RWPE2 (cell line): ENCODE results near the gene EEA1.

Experiments
- ATAC-seq: fragments of 200-7000 bp; cut with Tn5 transposase; 3 replicates; pipeline ENCODE4 v1.9.1; 2021; ENCODE audit warnings: low read depth
- DNase-seq: peaks from one replicate; pipeline ENCODE4 v3.0.0-alpha.2; 2020; ENCODE audit warnings: low spot score
- H3K27ac ChIP-seq: fragments of 450-650 bp; 2 replicates; pipeline ENCODE4 v1.5.1; 2017; ENCODE audit warnings: mild to moderate bottlenecking; ENCODE audit not compliant: poor library complexity, severe bottlenecking
- H3K27me3 ChIP-seq: fragments of 250-450 bp; sonication (Bioruptor Pico); 2 replicates; pipeline ENCODE4 v1.5.1; 2021; ENCODE audit warnings: mild to moderate bottlenecking, moderate library complexity; ENCODE audit not compliant: insufficient read depth, poor library complexity, severe bottlenecking
- H3K36me3 ChIP-seq: fragments of 250-450 bp; sonication (Bioruptor Pico); 2 replicates; pipeline ENCODE4 v1.5.1; 2020; ENCODE audit warnings: low read depth, mild to moderate bottlenecking, moderate library complexity
- H3K4me1 ChIP-seq: fragments of 250-450 bp; sonication (Bioruptor Pico); 2 replicates; pipeline ENCODE4 v1.5.1; 2021; ENCODE audit warnings: mild to moderate bottlenecking, moderate library complexity; ENCODE audit not compliant: insufficient read depth, poor library complexity, severe bottlenecking
- H3K4me3 ChIP-seq: fragments of 250-450 bp; sonication (Bioruptor Pico); 2 replicates; pipeline ENCODE4 v1.5.1; 2021; ENCODE audit warnings: mild to moderate bottlenecking, moderate library complexity; ENCODE audit not compliant: severe bottlenecking
- H3K9me3 ChIP-seq: fragments of 250-450 bp; sonication (Bioruptor Pico); 2 replicates; pipeline ENCODE4 v1.5.1; 2021; ENCODE audit warnings: mild to moderate bottlenecking, moderate library complexity; ENCODE audit not compliant: severe bottlenecking
- CTCF ChIP-seq: fragments of 450-650 bp; IDR thresholded peaks from one replicate; pipeline ENCODE4 v1.5.1; 2017; ENCODE audit warnings: mild to moderate bottlenecking, moderate library complexity; ENCODE audit not compliant: poor library complexity, severe bottlenecking

Gene EEA1

GRCh38 chr12:92857818-92858217 lies 71.3 kb downstream of the EEA1 start:
- no peak for ATAC-seq
- no peak overlapping the region for H3K4me3 ChIP-seq
- H3K36me3 ChIP-seq, result peaks cover 51% of the 10 kb centered on the region
- no peak overlapping the region for H3K27ac ChIP-seq
- no peaks in the 10 kb centered on the region for H3K4me1 ChIP-seq
- H3K9me3 ChIP-seq, result no peaks in the 10 kb centered on the region
- no peaks in the 10 kb centered on the region for H3K27me3 ChIP-seq
- no peak for TF ChIP-seq CTCF
- DNase-seq, result no peak

GRCh38 chr12:92854344-92854743 lies 74.8 kb downstream of the EEA1 start:
- Histone ChIP-seq H3K27ac (no peak overlapping the region), H3K9me3 (no peaks in the 10 kb centered on the region), H3K4me1 (no peaks in the 10 kb centered on the region), H3K36me3 (peaks cover 70% of the 10 kb centered on the region), H3K4me3 (no peak overlapping the region), H3K27me3 (no peaks in the 10 kb centered on the region)
- TF ChIP-seq CTCF, result no peak
- ATAC-seq (no peak), DNase-seq (no peak)

- DNase-seq (no peak), ATAC-seq (no peak)
Measured at GRCh38 chr12:92848740-92849139, 80.4 kb downstream of the EEA1 start.

GRCh38 chr12:92847368-92847767 lies 81.7 kb downstream of the EEA1 start:
- Histone ChIP-seq H3K27ac (no peak overlapping the region), H3K9me3 (no peaks in the 10 kb centered on the region), H3K4me1 (peaks cover 17% of the 10 kb centered on the region), H3K4me3 (no peak overlapping the region), H3K36me3 (peaks cover 46% of the 10 kb centered on the region), H3K27me3 (no peaks in the 10 kb centered on the region)
- DNase-seq (no peak), ATAC-seq (no peak)
- no peak for TF ChIP-seq CTCF

More at GRCh38 chr12:92848740-92849139, 80.4 kb downstream of the EEA1 start:
- Histone ChIP-seq H3K27ac (no peak overlapping the region), H3K36me3 (peaks cover 60% of the 10 kb centered on the region), H3K27me3 (no peaks in the 10 kb centered on the region), H3K4me1 (peaks cover 17% of the 10 kb centered on the region), H3K9me3 (no peaks in the 10 kb centered on the region), H3K4me3 (no peak overlapping the region)
- no peak for TF ChIP-seq CTCF

GRCh38 chr12:92845329-92845728 lies 83.8 kb downstream of the EEA1 start:
- H3K27me3 ChIP-seq, result no peaks in the 10 kb centered on the region
- H3K4me1 ChIP-seq, result peaks cover 17% of the 10 kb centered on the region
- H3K9me3 ChIP-seq, result peaks cover 2% of the 10 kb centered on the region
- no peak overlapping the region for H3K27ac ChIP-seq
- ATAC-seq (no peak), DNase-seq (no peak)
- TF ChIP-seq CTCF, result no peak
- H3K4me3 ChIP-seq, result no peak overlapping the region
- H3K36me3 ChIP-seq, result peaks cover 49% of the 10 kb centered on the region
